Measurements from ENCODE around the gene KRT84. TPM values are rescaled to one million over a fixed set of nuclear protein-coding genes. Genes with fewer than 3 reads are reported as not detected.

KRT84 gene
- total and polyA plus RNA-seq, 10 of the 15 experiments (the other 5 are each of a cell fraction or from before 2014, with no cell fraction given), result not detected

GRCh38 chr12:52426034-52426433 is 40.6 kb upstream of the KRT84 start:
- RAD21 ChIA-PET (ENCODE audit: unreplicated experiment), result no interaction called here
- no peaks in the 10 kb centered on the region for H3K36me3 ChIP-seq (ENCODE audit: control insufficient read depth in 2 of 2, insufficient read depth in 2 of 2, low read length in 1 of 2)
- H2AFZ ChIP-seq (ENCODE audit: control insufficient read depth, low read depth, low read length), result no peak overlapping the region
- in situ Hi-C loops (cut with MboI), result no loop called here
- SMC1A ChIA-PET (ENCODE audit: uncharacterized antibody, unreplicated experiment), result no interaction called here
- TF ChIP-seq RAD51 (IDR thresholded peaks at IDR 0.05) (no peak), SIN3A (IDR thresholded peaks at IDR 0.05; ENCODE audit: low read depth, low read length) (no peak), MXI1 (IDR thresholded peaks at IDR 0.05; ENCODE audit: low read depth, low read length) (no peak), CUX1 (IDR thresholded peaks at IDR 0.05; ENCODE audit: insufficient replicate concordance, low read depth, low read length) (no peak)
- no peak overlapping the region for H3K27ac ChIP-seq (ENCODE audit: control insufficient read depth, insufficient read depth)
- no peak for DNase-seq (ENCODE audit: low read depth, low spot score)
- H4K20me1 ChIP-seq (ENCODE audit: control insufficient read depth, insufficient read depth), result no peaks in the 10 kb centered on the region
- no peak overlapping the region for H3K4me3 ChIP-seq
- CTCF ChIA-PET, result no interaction called here
- no peak overlapping the region for H3K4me2 ChIP-seq (ENCODE audit: control insufficient read depth, insufficient read depth)
- H3K79me2 ChIP-seq (ENCODE audit: control insufficient read depth, insufficient read depth, low read length), result no peaks in the 10 kb centered on the region
- intact Hi-C loops (cut with micrococcal nuclease; ENCODE audit: unreplicated experiment), result no loop called here
- no peak for ATAC-seq
- 4% methylated on average over 2 of the region's 2 CpGs for WGBS (ENCODE audit: insufficient coverage, insufficient replicate concordance, low lambda C conversion rate, missing lambda C conversion rate)
- no peaks in the 10 kb centered on the region for H3K9me3 ChIP-seq (replicated peaks; ENCODE audit: control insufficient read depth, insufficient read depth, low read length)
- no peaks in the 10 kb centered on the region for H3K4me1 ChIP-seq (ENCODE audit: control insufficient read depth, insufficient read depth, low read length)
- POLR2A ChIA-PET, result no interaction called here
- no peak for FAIRE-seq
- H3K9ac ChIP-seq (ENCODE audit: control insufficient read depth, insufficient read depth, low read length), result no peak overlapping the region
- peaks cover 2 to 4% of the 10 kb centered on the region in 2 experiments; a peak in 3 of 4 replicates for H3K27me3 ChIP-seq (replicated peaks in 1 of 2; ENCODE audit: control insufficient read depth in 2 of 2, insufficient read depth in 2 of 2, low read length in 1 of 2)
- no TSS peak for BruUV-seq (replicated peaks)

Measured in GM12878 (cell line).